GM12872 (cell line): ENCODE results near the gene NPAS1.

Experiments used
- CTCF ChIP-seq: IDR thresholded peaks from 3 replicates; pipeline ENCODE4 v1.5.1; 2011; ENCODE audit warnings: low read depth, mild to moderate bottlenecking, low read length, moderate library complexity; ENCODE audit not compliant: insufficient read depth

NPAS1 gene

GRCh38 chr19:47094557-47095475 lies 75.2 kb downstream of the NPAS1 start:
- no peak for TF ChIP-seq CTCF
